Liver (tissue), 9 donors: ENCODE results near the gene ATP7B. TPM values are rescaled to one million over a fixed set of nuclear protein-coding genes. Genes with fewer than 3 reads are reported as not detected.

Experiments used
- DNase-seq: peaks from one replicate; pipeline ENCODE4 v3.0.0-alpha.2; 2017; ENCODE audit warnings: low spot score
- H3K27ac ChIP-seq, 2 donors: one replicate each; pipeline ENCODE4 v1.7.0; 2013; ENCODE audit warnings: inconsistent platforms in 2 of 2, low read length in 2 of 2, control low read depth in 1 of 2, low read depth in 1 of 2, mild to moderate bottlenecking in 1 of 2
- H3K27me3 ChIP-seq, 4 donors: one replicate each; pipeline versions ENCODE4 v1.6.1 to v1.7.0; 2013; ENCODE audit warnings: low read length in 3 of 4, inconsistent platforms in 1 of 4, mild to moderate bottlenecking in 1 of 4, moderate library complexity in 1 of 4; ENCODE audit not compliant: control insufficient read depth in 4 of 4, insufficient read depth in 4 of 4
- H3K36me3 ChIP-seq, 4 donors: one replicate each; pipeline versions ENCODE4 v1.6.1 to v1.7.0; 2013; ENCODE audit warnings: low read length in 3 of 4, mild to moderate bottlenecking in 3 of 4, low read depth in 1 of 4, moderate library complexity in 1 of 4; ENCODE audit not compliant: control insufficient read depth in 4 of 4, insufficient read depth in 3 of 4
- H3K4me1 ChIP-seq, 4 donors: one replicate each; pipeline versions ENCODE4 v1.6.1 to v1.7.0; 2013; ENCODE audit warnings: low read length in 3 of 4, mild to moderate bottlenecking in 3 of 4, moderate library complexity in 1 of 4; ENCODE audit not compliant: control insufficient read depth in 4 of 4, insufficient read depth in 4 of 4
- H3K4me3 ChIP-seq, 3 donors: one replicate each; pipeline versions ENCODE4 v1.6.1 to v1.7.0; 2013; ENCODE audit warnings: low read length in 3 of 3, control low read depth in 1 of 3, low read depth in 1 of 3, mild to moderate bottlenecking in 1 of 3
- H3K9ac ChIP-seq, 2 donors: one replicate each; pipeline ENCODE4 v1.7.0; 2013; ENCODE audit warnings: low read length in 2 of 2, mild to moderate bottlenecking in 2 of 2, moderate library complexity in 2 of 2, control low read depth in 1 of 2, low read depth in 1 of 2
- H3K9me3 ChIP-seq, 4 donors: one replicate each; pipeline versions ENCODE4 v1.6.1 to v1.7.0; 2013; ENCODE audit warnings: low read length in 3 of 4; ENCODE audit not compliant: control insufficient read depth in 4 of 4
- CTCF ChIP-seq: fragments of 150-350 bp; IDR thresholded peaks from 2 replicates; pipeline ENCODE4 v1.5.1; 2017; ENCODE audit warnings: improper control_type of control experiment, low read depth, low read length; ENCODE audit not compliant: missing input control
- EGR1 ChIP-seq, 2 donors: IDR thresholded peaks; 2 replicates each; pipeline ENCODE4 v1.6.1; 2016 to 2018; ENCODE audit warnings: antibody characterized with exemption in 2 of 2, low read depth in 2 of 2
- FOXA1 ChIP-seq: IDR thresholded peaks from 2 replicates; pipeline ENCODE4 v1.6.1; 2016; ENCODE audit warnings: antibody characterized with exemption
- FOXA2 ChIP-seq: IDR thresholded peaks from 2 replicates; pipeline ENCODE4 v1.6.1; 2016; ENCODE audit warnings: antibody characterized with exemption
- GABPA ChIP-seq, 2 donors: IDR thresholded peaks in 1 of 2; conservative IDR thresholded peaks in 1 of 2; 2 replicates each; pipeline ENCODE4 v1.6.1; 2016; ENCODE audit warnings: antibody characterized with exemption in 2 of 2, mild to moderate bottlenecking in 1 of 2, moderate library complexity in 1 of 2
- HNF4A ChIP-seq, 2 donors: conservative IDR thresholded peaks; 2 replicates each; pipeline ENCODE4 v1.6.1; 2016; ENCODE audit warnings: antibody characterized with exemption in 2 of 2, mild to moderate bottlenecking in 2 of 2
- HNF4G ChIP-seq: IDR thresholded peaks from 2 replicates; pipeline ENCODE4 v1.6.1; 2016; ENCODE audit warnings: antibody characterized with exemption
- JUND ChIP-seq, 2 donors: IDR thresholded peaks; 2 replicates each; pipeline ENCODE4 v1.6.1; 2016; ENCODE audit warnings: antibody characterized with exemption in 2 of 2
- MAX ChIP-seq: IDR thresholded peaks from 2 replicates; pipeline ENCODE4 v1.6.1; 2016; ENCODE audit warnings: antibody characterized with exemption
- NR2F2 ChIP-seq: IDR thresholded peaks from 2 replicates; pipeline ENCODE4 v1.6.1; 2016; ENCODE audit warnings: antibody characterized with exemption
- RAD21 ChIP-seq, 2 donors: IDR thresholded peaks; 2 replicates each; pipeline ENCODE4 v1.6.1; 2016; ENCODE audit warnings: antibody characterized with exemption in 2 of 2, mild to moderate bottlenecking in 2 of 2
- REST ChIP-seq: IDR thresholded peaks from 2 replicates; pipeline ENCODE4 v1.6.1; 2016; ENCODE audit warnings: antibody characterized with exemption, mild to moderate bottlenecking
- RXRA ChIP-seq, 2 donors: IDR thresholded peaks; 2 replicates each; pipeline ENCODE4 v1.6.1; 2017 to 2018; ENCODE audit warnings: antibody characterized with exemption in 2 of 2, mild to moderate bottlenecking in 1 of 2
- SP1 ChIP-seq: IDR thresholded peaks from 2 replicates; pipeline ENCODE4 v1.6.1; 2018; ENCODE audit warnings: antibody characterized with exemption, mild to moderate bottlenecking
- TAF1 ChIP-seq: conservative IDR thresholded peaks from 2 replicates; pipeline ENCODE4 v1.6.1; 2016; ENCODE audit warnings: antibody characterized with exemption, mild to moderate bottlenecking
- YY1 ChIP-seq: IDR thresholded peaks from 2 replicates; pipeline ENCODE4 v1.6.1; 2016; ENCODE audit warnings: antibody characterized with exemption, mild to moderate bottlenecking
- ZBTB33 ChIP-seq: IDR thresholded peaks from 2 replicates; pipeline ENCODE4 v1.6.1; 2016; ENCODE audit warnings: antibody characterized with exemption
- WGBS: extraction: QIAGEN DNeasy Blood & Tissue Kit; methylation state at CpG from one replicate; pipeline ENCODE4 v1.1.7; 2013; 5-methylcytosine and 5-hydroxymethylcytosine counted together
- polyA plus RNA-seq, 2 donors: library from polyadenylated mRNA; stranded (reverse) in 1 of 2; unstranded in 1 of 2; fragments of 200-250 nt in 1 of 2; fragments of >200 nt in 1 of 2; fragmentation: Nextera tagmentation in 1 of 2; extraction: Ambion mirVana in 1 of 2; gene quantifications; one replicate each; pipeline versions ENCODE4 v1.2.1 to v1.2.3, GENCODE V29; 2013 to 2015
- total RNA-seq, 2 donors: library from RNA; depleted of rRNA; stranded (reverse); fragments of >200 nt; gene quantifications; one replicate each; pipeline ENCODE4 v1.2.3, GENCODE V29; 2014
- TF ChIP-seq, protein P1 (sequence below): IDR thresholded peaks from 2 replicates; pipeline ENCODE4 v1.6.1; 2016; ENCODE audit warnings: antibody characterized with exemption
- donor health status: healthy.
- donor health status: healthy.
- donor health status: healthy.
- donor health status: healthy.
- donor health status: healthy.

The ATP7B gene
- total and polyA plus RNA-seq, 4 donors, result 8.0 to 37.7 (median 22.1) TPM

DNA sequence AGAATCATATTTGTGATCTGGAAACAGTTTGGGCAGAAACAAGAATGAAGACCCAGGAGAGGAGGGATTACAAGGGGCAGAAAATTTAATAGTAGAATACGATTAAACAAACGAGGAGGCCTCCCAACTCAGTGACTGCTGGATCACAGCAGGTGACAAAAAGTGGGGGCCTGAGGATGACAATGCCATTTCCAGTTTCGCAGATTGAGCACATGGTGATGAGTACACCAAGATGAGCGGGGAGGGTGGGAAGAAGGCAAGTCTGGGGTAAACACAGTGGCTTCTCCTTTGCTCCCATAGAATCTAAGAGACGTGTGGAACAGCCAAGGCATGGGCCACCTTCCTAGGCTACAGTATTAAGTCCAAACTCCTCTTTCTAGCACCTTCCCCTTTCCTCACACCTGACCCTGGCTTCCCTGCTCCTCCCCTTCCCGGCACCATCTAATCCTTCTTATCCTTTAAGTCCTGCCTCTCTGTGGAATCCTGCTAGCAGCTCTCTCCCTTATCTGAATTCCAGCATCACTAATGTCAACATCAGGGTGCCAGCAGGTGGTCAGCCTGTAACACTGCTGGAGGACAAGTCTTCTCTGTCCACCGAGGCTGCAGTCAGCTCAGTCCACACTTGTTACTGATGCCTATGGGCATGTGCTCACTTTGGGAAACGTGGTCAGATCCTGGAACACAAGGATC lies 13.5 kb downstream of the ATP7B start:
- TF ChIP-seq NR2F2 (no peak), CTCF (no peak), FOXA2 (peak; percentile 74), RXRA (IDR thresholded peaks at IDR 0.05) (no peak), FOXA1 (peak; percentile 58)
- Histone ChIP-seq H3K9ac (no peak overlapping the region), H3K36me3 (no peaks in the 10 kb centered on the region), H3K27ac (peak overlapping the region; percentile 31 to 48), H3K9me3 (no peaks in the 10 kb centered on the region), H3K27me3 (no peaks in the 10 kb centered on the region), H3K4me1 (peaks cover 10 to 60% (median 54%) of the 10 kb centered on the region in 4 donors), H3K4me3 (no peak overlapping the region)
- DNase-seq, result no peak
- 66% methylated on average over 8 of the region's 8 CpGs for WGBS

GRCh38 chr13:51997186-51997585 lies 14.1 kb downstream of the ATP7B start:
- no peak overlapping the region for H3K9ac ChIP-seq
- TF ChIP-seq FOXA2, result no peak
- TF ChIP-seq HNF4A (conservative IDR thresholded peaks at IDR 0.05), result peak in 1 of 2 donors; percentile 16
- DNase-seq, result no peak
- H3K4me1 ChIP-seq, result peaks cover 10 to 60% (median 54%) of the 10 kb centered on the region in 4 donors
- 95% methylated on average over 2 of the region's 2 CpGs for WGBS
- H3K27me3 ChIP-seq, result no peaks in the 10 kb centered on the region
- no peaks in the 10 kb centered on the region for H3K9me3 ChIP-seq
- no peak overlapping the region for H3K27ac ChIP-seq
- no peaks in the 10 kb centered on the region for H3K36me3 ChIP-seq
- H3K4me3 ChIP-seq, result no peak overlapping the region

DNA sequence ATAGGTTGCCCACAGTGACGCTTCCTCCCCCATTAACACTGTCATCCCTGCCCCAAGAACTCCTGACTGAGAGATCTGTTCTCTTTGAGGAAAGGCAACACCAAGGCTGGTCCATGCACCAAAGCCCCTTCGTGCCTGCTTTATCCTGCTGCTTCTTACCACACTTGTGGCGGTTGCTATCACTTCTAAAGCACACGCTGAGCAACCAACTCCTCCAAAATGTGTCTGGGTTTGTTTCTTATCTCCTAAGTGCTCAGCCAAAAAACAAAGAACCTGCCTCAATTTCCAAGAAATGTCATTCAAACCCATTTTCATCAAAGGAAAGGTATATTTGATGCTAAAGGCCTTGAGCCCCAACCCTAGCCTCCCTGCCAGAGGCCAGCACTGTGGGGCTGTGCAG lies 14.6 kb downstream of the ATP7B start:
- no peaks in the 10 kb centered on the region for H3K9me3 ChIP-seq
- H3K36me3 ChIP-seq, result no peaks in the 10 kb centered on the region
- 93% methylated on average over 4 of the region's 4 CpGs for WGBS
- no peak overlapping the region for H3K4me3 ChIP-seq
- no peaks in the 10 kb centered on the region for H3K27me3 ChIP-seq
- H3K9ac ChIP-seq, result no peak overlapping the region
- peak overlapping the region in 1 of 2 donors; percentile 60 for H3K27ac ChIP-seq
- no peak for DNase-seq
- peaks cover 10 to 60% (median 54%) of the 10 kb centered on the region in 4 donors for H3K4me1 ChIP-seq
- TF ChIP-seq CTCF, result no peak
- no peak for TF ChIP-seq YY1
- no peak for TF ChIP-seq JUND (IDR thresholded peaks at IDR 0.05)
- no peak for TF ChIP-seq RAD21 (IDR thresholded peaks at IDR 0.05)
- no peak for TF ChIP-seq NR2F2
- TF ChIP-seq REST, result no peak
- TF ChIP-seq FOXA1, result no peak
- TF ChIP-seq, protein P1, sequence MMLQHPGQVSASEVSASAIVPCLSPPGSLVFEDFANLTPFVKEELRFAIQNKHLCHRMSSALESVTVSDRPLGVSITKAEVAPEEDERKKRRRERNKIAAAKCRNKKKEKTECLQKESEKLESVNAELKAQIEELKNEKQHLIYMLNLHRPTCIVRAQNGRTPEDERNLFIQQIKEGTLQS, result no peak
- no peak for TF ChIP-seq RXRA (IDR thresholded peaks at IDR 0.05)
- TF ChIP-seq SP1, result no peak
- no peak for TF ChIP-seq MAX
- TF ChIP-seq EGR1 (IDR thresholded peaks at IDR 0.05; ENCODE audit: low read depth in 2 of 2), result no peak
- TF ChIP-seq HNF4G, result no peak
- no peak for TF ChIP-seq ZBTB33
- TF ChIP-seq TAF1, result no peak
- no peak for TF ChIP-seq GABPA (IDR thresholded peaks at IDR 0.05 in 1 of 2, conservative IDR thresholded peaks at IDR 0.05 in 1 of 2)
